Measurements from ENCODE around the gene CWC27.

- TF ChIP-seq CTCF (IDR thresholded peaks at IDR 0.05), result no peak
- no peak for TF ChIP-seq POLR2A (IDR thresholded peaks at IDR 0.05)
These were observed 70.1 kb downstream of the CWC27 start for GRCh38 chr5:64838803-64839202.

Data from body of pancreas (tissue), 4 donors.